Large intestine (tissue), 3 donors: ENCODE measurements around the gene INTS11. TPM values are rescaled to one million over a fixed set of nuclear protein-coding genes. Genes with fewer than 3 reads are reported as not detected.

Experiments used
- DNase-seq, 2 donors: peaks; one replicate each; pipeline versions ENCODE4 v3.0.0 to v3.0.0-alpha.2; 2013
- H3K27ac ChIP-seq: one replicate; pipeline ENCODE4 v1.5.1; 2013; ENCODE audit warnings: low read length
- H3K27me3 ChIP-seq: 2 replicates; pipeline ENCODE4 v1.6.1; 2013; ENCODE audit warnings: low read length; ENCODE audit not compliant: control insufficient read depth, insufficient read depth
- H3K36me3 ChIP-seq: 2 replicates; pipeline ENCODE4 v1.6.1; 2013; ENCODE audit warnings: low read length; ENCODE audit not compliant: control insufficient read depth, insufficient read depth
- H3K4me1 ChIP-seq: one replicate; pipeline ENCODE4 v1.6.1; 2013; ENCODE audit warnings: low read length; ENCODE audit not compliant: control insufficient read depth, insufficient read depth
- H3K4me3 ChIP-seq: one replicate; pipeline ENCODE4 v1.5.1; 2013; ENCODE audit warnings: low read length
- H3K9me3 ChIP-seq: one replicate; pipeline ENCODE4 v1.6.1; 2013; ENCODE audit warnings: mild to moderate bottlenecking, low read depth, low read length, moderate library complexity; ENCODE audit not compliant: control insufficient read depth
- WGBS: methylation state at CpG from one replicate; pipeline ENCODE4 v1.1.5; 2013; ENCODE audit warnings: low lambda C conversion rate; ENCODE audit not compliant: insufficient coverage; 5-methylcytosine and 5-hydroxymethylcytosine counted together
- polyA plus RNA-seq: library from polyadenylated mRNA; unstranded; fragments of 120-200 nt; gene quantifications from one replicate; pipeline ENCODE4 v1.2.1, GENCODE V29; 2013

The INTS11 gene
- polyA plus RNA-seq, 1 donor: 147 TPM

DNA sequence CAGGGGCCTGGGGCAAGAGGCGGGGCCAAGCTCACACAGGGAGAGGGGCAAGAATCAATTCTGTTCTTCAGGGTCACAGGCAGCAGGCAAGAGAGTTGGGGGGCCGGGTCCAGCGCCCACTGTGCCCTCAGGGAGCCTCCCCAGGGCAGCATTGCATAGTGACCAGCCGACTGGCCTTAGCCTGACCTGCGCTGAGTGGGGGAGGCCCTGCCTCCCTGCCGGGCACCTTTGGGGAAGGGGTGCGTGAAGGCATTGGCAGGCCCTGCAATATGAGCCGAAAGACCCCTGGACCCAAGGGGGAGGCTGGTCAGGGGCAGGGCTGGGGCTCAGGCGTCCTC lies 32.0 kb downstream of the INTS11 start:
- H3K4me1 ChIP-seq: peaks cover 13% of the 10 kb centered on the region
- peaks cover 4% of the 10 kb centered on the region for H3K27me3 ChIP-seq
- no peak for DNase-seq
- H3K4me3 ChIP-seq: no peak overlapping the region
- no peak overlapping the region for H3K27ac ChIP-seq
- peaks cover 25% of the 10 kb centered on the region for H3K36me3 ChIP-seq
- H3K9me3 ChIP-seq: peaks cover 9% of the 10 kb centered on the region
- WGBS: 60% methylated on average over 1 of the region's 9 CpGs

DNA sequence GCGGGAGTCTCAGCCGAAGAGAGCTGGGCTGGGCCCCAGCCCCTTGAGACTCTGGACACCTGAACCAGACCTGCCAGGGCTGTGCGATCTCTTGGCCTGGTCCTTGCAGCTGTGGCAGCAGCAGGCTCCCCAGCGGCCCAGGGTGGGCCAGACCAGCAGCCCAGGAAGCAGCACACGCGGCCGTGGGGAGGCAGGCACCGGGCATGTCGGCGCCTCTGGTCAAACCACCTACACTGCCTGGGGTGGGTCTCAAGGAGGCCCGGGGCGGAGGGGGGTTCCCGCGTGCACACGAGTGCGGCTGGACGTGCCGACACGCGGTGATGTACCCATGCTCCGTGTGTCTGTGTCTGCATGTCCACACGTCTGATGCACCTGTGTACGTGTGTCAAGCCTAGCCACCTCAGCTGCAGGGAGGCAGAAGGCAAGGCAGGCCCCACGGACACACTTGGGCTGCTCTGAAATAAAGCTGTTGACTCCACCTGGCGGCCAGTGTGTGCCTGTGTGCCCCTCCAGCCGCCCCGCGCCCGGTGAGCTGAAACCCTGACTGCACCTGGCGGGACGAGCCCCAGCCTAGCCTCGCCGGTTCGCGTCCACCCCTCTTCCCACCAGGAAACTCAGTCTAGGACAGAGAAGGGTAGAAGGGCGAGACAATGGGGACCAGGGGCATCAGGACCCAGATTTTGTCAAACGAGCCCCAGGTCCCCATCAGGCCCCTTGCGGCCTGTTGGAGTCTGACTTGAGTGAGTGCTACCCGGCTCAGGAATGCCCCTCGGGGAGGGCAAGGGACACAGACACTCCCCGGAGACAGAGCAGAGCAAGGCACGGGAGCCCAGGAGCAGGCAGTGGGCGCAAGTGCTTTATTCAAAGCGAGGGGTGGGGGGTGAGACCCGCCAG lies 32.7 kb downstream of the INTS11 start:
- peaks cover 8% of the 10 kb centered on the region for H3K27me3 ChIP-seq
- H3K27ac ChIP-seq: no peak overlapping the region
- no CpG with 5 or more reads among the region's 45 CpGs for WGBS
- peak; percentile 67 to 69 for DNase-seq
- peaks cover 8% of the 10 kb centered on the region for H3K9me3 ChIP-seq
- H3K4me1 ChIP-seq: peaks cover 13% of the 10 kb centered on the region
- peaks cover 24% of the 10 kb centered on the region for H3K36me3 ChIP-seq
- H3K4me3 ChIP-seq: no peak overlapping the region

DNA sequence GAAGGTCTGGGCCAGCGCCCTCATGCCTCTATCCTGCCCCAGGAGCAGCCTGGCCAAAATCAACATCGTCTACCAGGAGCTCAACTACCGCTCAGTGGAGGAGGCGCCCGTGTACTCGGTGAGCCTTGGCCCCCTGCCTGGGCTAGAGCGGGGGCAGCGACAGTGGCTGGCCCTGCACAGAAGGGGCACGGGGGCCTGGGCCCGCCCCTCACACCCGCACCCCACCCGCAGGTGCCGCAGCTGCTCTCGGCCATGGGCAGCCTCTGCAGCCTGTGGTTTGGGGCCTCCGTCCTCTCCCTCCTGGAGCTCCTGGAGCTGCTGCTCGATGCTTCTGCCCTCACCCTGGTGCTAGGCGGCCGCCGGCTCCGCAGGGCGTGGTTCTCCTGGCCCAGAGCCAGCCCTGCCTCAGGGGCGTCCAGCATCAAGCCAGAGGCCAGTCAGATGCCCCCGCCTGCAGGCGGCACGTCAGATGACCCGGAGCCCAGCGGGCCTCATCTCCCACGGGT lies 33.4 kb downstream of the INTS11 start:
- peaks cover 13% of the 10 kb centered on the region for H3K4me1 ChIP-seq
- peaks cover 15% of the 10 kb centered on the region for H3K27me3 ChIP-seq
- H3K9me3 ChIP-seq: peaks cover 4% of the 10 kb centered on the region
- H3K4me3 ChIP-seq: no peak overlapping the region
- peaks cover 18% of the 10 kb centered on the region for H3K36me3 ChIP-seq
- H3K27ac ChIP-seq: no peak overlapping the region
- no CpG with 5 or more reads among the region's 28 CpGs for WGBS
- DNase-seq: peak; percentile 32 to 38

DNA sequence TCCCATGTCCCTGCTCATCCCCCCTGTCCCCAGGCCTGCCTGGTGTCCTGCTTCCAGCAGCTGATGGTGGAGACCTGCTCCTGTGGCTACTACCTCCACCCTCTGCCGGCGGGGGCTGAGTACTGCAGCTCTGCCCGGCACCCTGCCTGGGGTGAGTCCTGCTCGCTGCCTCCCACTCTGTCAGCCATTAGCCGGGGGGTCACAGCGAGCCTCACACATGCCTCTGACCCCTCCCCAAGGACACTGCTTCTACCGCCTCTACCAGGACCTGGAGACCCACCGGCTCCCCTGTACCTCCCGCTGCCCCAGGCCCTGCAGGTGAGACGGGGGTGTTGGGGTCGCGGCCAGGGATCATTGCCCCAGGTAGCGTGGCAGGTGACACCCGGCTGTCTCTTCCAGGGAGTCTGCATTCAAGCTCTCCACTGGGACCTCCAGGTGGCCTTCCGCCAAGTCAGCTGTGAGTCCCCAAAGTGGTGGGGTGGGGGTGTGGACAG lies 34.2 kb downstream of the INTS11 start:
- Histone ChIP-seq H3K27ac (no peak overlapping the region), H3K4me3 (no peak overlapping the region), H3K9me3 (peaks cover 6% of the 10 kb centered on the region), H3K27me3 (peaks cover 22% of the 10 kb centered on the region), H3K4me1 (peaks cover 13% of the 10 kb centered on the region), H3K36me3 (peaks cover 10% of the 10 kb centered on the region)
- no CpG with 5 or more reads among the region's 15 CpGs for WGBS
- peak; percentile 36 to 37 for DNase-seq

DNA sequence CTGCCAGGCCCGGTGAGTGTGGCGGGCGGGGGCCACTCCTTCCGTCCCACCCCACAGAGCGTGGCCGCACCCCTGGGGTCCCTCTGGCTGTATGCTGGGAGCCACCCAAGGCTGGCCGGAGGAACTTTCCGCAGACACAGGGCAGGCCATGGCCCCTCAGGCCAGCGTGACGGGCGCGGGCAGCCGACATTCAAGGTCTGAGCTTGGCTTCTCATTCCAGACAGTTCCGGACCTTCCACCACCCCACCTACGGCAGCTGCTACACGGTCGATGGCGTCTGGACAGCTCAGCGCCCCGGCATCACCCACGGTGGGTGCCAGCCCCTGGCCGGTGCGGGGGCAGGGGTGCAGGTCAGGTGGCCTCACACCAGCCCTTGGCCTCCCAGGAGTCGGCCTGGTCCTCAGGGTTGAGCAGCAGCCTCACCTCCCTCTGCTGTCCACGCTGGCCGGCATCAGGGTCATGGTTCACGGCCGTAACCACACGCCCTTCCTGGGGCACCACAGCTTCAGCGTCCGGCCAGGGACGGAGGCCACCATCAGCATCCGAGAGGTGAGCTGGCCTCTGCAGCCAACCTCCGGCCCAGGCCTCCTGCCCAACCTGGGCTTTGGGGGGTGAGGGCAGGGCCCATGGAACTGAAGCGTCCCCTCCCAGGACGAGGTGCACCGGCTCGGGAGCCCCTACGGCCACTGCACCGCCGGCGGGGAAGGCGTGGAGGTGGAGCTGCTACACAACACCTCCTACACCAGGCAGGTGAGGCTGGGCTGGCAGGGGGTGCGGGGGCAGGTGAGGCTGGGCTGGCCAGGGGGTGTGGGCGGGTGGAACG lies 37.0 kb downstream of the INTS11 start:
- Histone ChIP-seq H3K9me3 (peaks cover 3% of the 10 kb centered on the region), H3K36me3 (peaks cover 1% of the 10 kb centered on the region), H3K27ac (no peak overlapping the region), H3K27me3 (peaks cover 22% of the 10 kb centered on the region), H3K4me1 (peaks cover 13% of the 10 kb centered on the region), H3K4me3 (no peak overlapping the region)
- DNase-seq: no peak
- no CpG with 5 or more reads among the region's 46 CpGs for WGBS

DNA sequence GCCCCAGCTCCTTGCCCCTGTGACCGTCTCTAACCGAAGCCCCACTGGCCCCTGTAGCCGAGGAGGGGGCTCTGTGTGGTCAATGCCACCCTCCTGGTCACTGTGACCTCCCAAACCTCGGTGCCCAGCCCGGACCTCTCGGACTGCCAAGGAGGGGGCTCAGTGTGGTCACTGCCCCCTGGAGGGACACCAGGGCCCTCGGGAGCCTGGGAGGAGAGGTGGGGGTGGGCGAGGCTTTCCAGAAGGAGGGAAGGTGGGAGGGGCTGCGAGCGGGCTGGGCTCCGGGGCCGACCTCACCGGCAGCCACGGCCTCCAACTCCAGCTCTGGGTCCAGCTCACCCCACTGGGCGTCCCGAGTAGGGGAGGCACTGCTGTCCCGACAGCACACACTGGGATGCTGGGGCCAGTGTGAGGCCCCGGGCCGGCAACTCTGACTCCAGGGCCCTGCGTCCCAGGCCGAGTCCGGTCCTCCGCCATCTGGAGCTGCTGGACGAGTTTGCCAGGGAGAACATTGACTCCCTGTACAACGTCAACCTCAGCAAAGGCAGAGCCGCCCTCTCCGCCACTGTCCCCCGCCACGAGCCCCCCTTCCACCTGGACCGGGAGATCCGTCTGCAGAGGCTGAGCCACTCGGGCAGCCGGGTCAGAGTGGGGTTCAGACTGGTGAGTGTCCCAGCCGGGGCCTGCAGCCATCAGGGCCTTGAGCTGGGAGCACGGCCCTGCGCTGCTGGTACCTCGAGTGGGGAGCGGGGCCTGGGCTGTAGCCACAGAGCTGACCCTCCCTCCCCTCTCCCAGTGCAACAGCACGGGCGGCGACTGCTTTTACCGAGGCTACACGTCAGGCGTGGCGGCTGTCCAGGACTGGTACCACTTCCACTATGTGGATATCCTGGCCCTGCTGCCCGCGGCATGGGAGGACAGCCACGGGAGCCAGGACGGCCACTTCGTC lies 37.9 kb downstream of the INTS11 start:
- H3K36me3 ChIP-seq: no peaks in the 10 kb centered on the region
- H3K27ac ChIP-seq: no peak overlapping the region
- DNase-seq: no peak
- H3K4me3 ChIP-seq: no peak overlapping the region
- peaks cover 20% of the 10 kb centered on the region for H3K4me1 ChIP-seq
- peaks cover 22% of the 10 kb centered on the region for H3K27me3 ChIP-seq
- peaks cover 3% of the 10 kb centered on the region for H3K9me3 ChIP-seq
- WGBS: no CpG with 5 or more reads among the region's 50 CpGs

DNA sequence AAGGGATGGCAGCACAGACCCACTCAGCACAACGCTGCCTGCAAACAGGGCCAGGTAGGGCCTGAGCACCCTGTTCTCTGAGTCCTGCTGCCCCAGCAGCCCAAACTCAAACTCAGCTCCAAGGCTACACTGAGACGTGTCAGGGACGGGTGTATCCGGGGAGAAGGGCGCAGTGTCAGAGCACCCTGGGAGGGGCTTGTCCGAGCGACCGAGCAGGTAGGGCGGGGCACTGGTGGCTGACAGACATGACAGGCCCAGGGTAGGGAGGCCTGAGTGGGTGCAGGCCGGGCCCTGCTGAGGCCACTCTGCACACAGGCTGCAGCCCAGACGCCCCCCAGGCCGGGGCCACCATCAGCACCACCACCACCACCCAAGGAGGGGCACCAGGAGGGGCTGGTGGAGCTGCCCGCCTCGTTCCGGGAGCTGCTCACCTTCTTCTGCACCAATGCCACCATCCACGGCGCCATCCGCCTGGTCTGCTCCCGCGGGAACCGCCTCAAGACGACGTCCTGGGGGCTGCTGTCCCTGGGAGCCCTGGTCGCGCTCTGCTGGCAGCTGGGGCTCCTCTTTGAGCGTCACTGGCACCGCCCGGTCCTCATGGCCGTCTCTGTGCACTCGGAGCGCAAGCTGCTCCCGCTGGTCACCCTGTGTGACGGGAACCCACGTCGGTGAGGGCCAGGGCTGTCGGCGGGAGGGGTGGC lies 38.7 kb downstream of the INTS11 start:
- Histone ChIP-seq H3K4me3 (no peak overlapping the region), H3K27ac (no peak overlapping the region), H3K9me3 (peaks cover 3% of the 10 kb centered on the region), H3K27me3 (peaks cover 22% of the 10 kb centered on the region), H3K4me1 (peaks cover 22% of the 10 kb centered on the region), H3K36me3 (no peaks in the 10 kb centered on the region)
- no peak for DNase-seq
- no CpG with 5 or more reads among the region's 37 CpGs for WGBS

DNA sequence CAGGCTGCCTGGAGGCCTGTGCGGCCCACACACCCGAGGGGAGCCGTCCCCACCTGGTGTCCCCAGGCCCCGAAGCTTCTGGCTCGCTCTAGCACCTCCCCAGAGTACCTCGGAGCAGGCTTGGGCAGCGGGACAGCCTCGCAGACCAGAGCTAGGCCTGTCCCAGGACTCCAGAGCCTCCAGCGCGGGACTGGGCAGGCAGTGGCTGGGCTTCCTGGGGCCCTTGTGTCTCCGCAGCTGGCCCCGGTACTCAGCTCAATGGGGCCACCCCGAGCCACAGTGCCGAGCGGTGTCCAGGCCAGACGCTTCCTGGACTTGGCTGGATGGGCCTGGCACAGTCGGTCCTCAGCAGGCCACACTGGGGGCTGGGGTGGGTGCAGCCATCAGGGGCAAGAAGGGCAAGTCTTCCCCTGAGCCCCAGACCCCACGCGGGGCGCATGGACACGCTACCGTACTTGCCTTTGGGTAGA lies 39.3 kb downstream of the INTS11 start:
- DNase-seq: no peak
- Histone ChIP-seq H3K4me1 (peaks cover 18% of the 10 kb centered on the region), H3K9me3 (peaks cover 3% of the 10 kb centered on the region), H3K36me3 (no peaks in the 10 kb centered on the region), H3K4me3 (no peak overlapping the region), H3K27ac (no peak overlapping the region), H3K27me3 (peaks cover 22% of the 10 kb centered on the region)
- WGBS: no CpG with 5 or more reads among the region's 22 CpGs
